GM23248 (cell line): ENCODE results near the gene L3HYPDH. TPM values are rescaled to one million over a fixed set of nuclear protein-coding genes. Genes with fewer than 3 reads are reported as not detected.
A peak's percentile ranks its signal among the peaks of the same experiment; 100 is the strongest.

Source experiments
- DNase-seq: peaks from one replicate; pipeline ENCODE4 v3.0.0-alpha.2; 2015
- H2AFZ ChIP-seq: fragments of 200-600 bp; sonication (generic); 2 replicates; pipeline ENCODE4 v1.6.1; 2016; ENCODE audit warnings: antibody characterized with exemption
- H3F3A ChIP-seq: fragments of 200-600 bp; sonication (generic); 2 replicates; pipeline ENCODE4 v1.6.1; 2016; ENCODE audit warnings: mild to moderate bottlenecking, antibody characterized with exemption, mixed run types; ENCODE audit not compliant: insufficient read depth
- H3K27ac ChIP-seq: fragments of 200-600 bp; sonication (generic); 2 replicates; pipeline ENCODE4 v1.5.1; 2016; ENCODE audit warnings: mild to moderate bottlenecking
- H3K27me3 ChIP-seq: fragments of 200-600 bp; sonication (generic); replicated peaks from 2 replicates; pipeline ENCODE4 v1.6.1; 2016; ENCODE audit warnings: mild to moderate bottlenecking; ENCODE audit not compliant: insufficient read depth
- H3K36me3 ChIP-seq: fragments of 200-600 bp; sonication (generic); 2 replicates; pipeline ENCODE4 v1.6.1; 2016; ENCODE audit warnings: low read depth, mild to moderate bottlenecking
- H3K4me1 ChIP-seq: fragments of 200-600 bp; sonication (generic); 2 replicates; pipeline ENCODE4 v1.6.1; 2016; ENCODE audit warnings: mild to moderate bottlenecking; ENCODE audit not compliant: insufficient read depth
- H3K4me2 ChIP-seq: fragments of 200-600 bp; sonication (generic); one replicate; pipeline ENCODE4 v1.6.1; 2016; ENCODE audit warnings: mild to moderate bottlenecking; ENCODE audit not compliant: unreplicated experiment
- H3K4me3 ChIP-seq: fragments of 200-600 bp; sonication (generic); 2 replicates; pipeline ENCODE4 v1.5.1; 2016; ENCODE audit warnings: mild to moderate bottlenecking
- H3K79me2 ChIP-seq: fragments of 200-600 bp; sonication (generic); 2 replicates; pipeline ENCODE4 v1.6.1; 2016; ENCODE audit warnings: mild to moderate bottlenecking; ENCODE audit not compliant: insufficient read depth
- H3K9ac ChIP-seq: fragments of 200-600 bp; sonication (generic); 2 replicates; pipeline ENCODE4 v1.6.1; 2016; ENCODE audit warnings: mild to moderate bottlenecking
- H3K9me2 ChIP-seq: fragments of 200-600 bp; sonication (generic); 2 replicates; pipeline ENCODE4 v1.6.1; 2016; ENCODE audit warnings: mixed run types, mild to moderate bottlenecking, moderate library complexity; ENCODE audit not compliant: insufficient read depth
- H3K9me3 ChIP-seq: fragments of 200-600 bp; sonication (generic); one replicate; pipeline ENCODE4 v1.6.1; 2017; ENCODE audit warnings: low read depth
- H4K20me1 ChIP-seq: fragments of 200-600 bp; sonication (generic); 2 replicates; pipeline ENCODE4 v1.6.0; 2016; ENCODE audit not compliant: insufficient read depth
- EZH2 ChIP-seq: fragments of 200-600 bp; sonication (generic); IDR thresholded peaks from 2 replicates; pipeline ENCODE4 v1.6.1; 2018; ENCODE audit warnings: antibody characterized with exemption, mild to moderate bottlenecking; ENCODE audit not compliant: insufficient read depth, poor library complexity, severe bottlenecking
- EZH2phosphoT487 ChIP-seq: fragments of 200-600 bp; sonication (generic); IDR thresholded peaks from 2 replicates; pipeline ENCODE4 v1.6.1; 2018; ENCODE audit warnings: antibody characterized with exemption, moderate library complexity, mild to moderate bottlenecking, low read depth; ENCODE audit not compliant: insufficient read depth
- WGBS, 2 experiments: methylation state at CpG; one replicate each; pipeline ENCODE4 v1.1.6; 2015 to 2017; ENCODE audit warnings: low lambda C conversion rate in 2 of 2, low coverage in 1 of 2; ENCODE audit errors: missing lambda C conversion rate in 2 of 2; 5-methylcytosine and 5-hydroxymethylcytosine counted together
- in situ Hi-C: fragments of 300-500 bp; cut with MboI; formaldehyde crosslinking; loops from 2 replicates; pipeline ENCODE4 v1.15.0; 2020
- polyA plus RNA-seq: library from polyadenylated mRNA; unstranded; fragments of >200 nt; fragmentation: Nextera tagmentation; extraction: Ambion mirVana; gene quantifications from 2 replicates; pipeline ENCODE4 v1.2.1, GENCODE V29; 2016
- total RNA-seq: library from RNA; depleted of rRNA; stranded (reverse); fragments of >200 nt; shearing (Covaris generic); gene quantifications from 2 replicates; pipeline ENCODE4 v1.2.3, GENCODE V29; 2014

Gene L3HYPDH
- total and polyA plus RNA-seq, 2 experiments from 2014 or later = 65.1 to 69.3 TPM

DNA sequence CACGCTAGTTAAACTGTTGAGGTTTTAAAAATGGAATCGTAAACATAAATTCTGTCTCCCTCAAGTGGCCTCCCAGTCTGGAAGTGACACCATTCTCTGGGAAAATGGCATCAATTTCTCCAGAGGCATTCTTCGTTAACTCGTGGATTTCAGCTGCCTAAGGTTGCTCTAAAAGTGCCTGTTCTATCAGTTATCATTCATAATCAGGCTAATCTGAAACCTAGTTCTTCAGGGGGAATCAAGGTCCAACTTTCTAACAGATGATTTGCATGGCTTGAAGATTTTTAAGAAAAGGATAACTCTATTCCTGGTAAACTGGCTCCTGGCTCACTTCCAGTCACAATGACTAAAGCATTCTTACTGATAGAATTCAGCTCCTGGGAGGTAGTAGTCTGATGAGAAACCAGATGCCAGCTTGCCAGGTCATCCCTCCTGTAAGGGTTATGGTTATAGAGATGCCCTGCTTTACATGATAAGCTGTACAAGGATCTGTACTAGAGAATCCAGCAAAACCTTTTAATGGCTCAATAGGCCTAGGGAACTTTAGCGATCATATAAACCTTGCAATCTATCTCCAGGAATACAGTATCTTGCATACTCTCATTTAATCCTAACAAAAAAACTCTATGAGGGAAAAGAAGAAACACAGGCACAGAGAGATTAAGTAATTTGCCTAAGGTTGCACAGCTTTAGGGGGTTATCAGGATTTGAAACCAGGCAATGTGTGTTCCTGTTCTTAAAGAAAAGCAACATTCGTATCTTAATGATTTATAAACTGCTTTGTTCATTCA lies 1.5 kb downstream of the L3HYPDH start:
- Histone ChIP-seq H3K36me3 (peaks cover 10% of the 10 kb centered on the region), H3K9me2 (no peaks in the 10 kb centered on the region), H2AFZ (peak overlapping the region; percentile 32; the same call in 1 of the 2 replicates), H3K4me3 (peak overlapping the region; percentile 85), H3K79me2 (peaks cover 82% of the 10 kb centered on the region), H3K9ac (peak overlapping the region; percentile 97), H3F3A (peaks cover 22% of the 10 kb centered on the region), H3K9me3 (no peaks in the 10 kb centered on the region), H3K27ac (peak overlapping the region; percentile 98), H3K4me1 (peaks cover 41% of the 10 kb centered on the region), H4K20me1 (no peaks in the 10 kb centered on the region), H3K4me2 (peak overlapping the region; percentile 91), H3K27me3 (no peaks in the 10 kb centered on the region)
- TF ChIP-seq EZH2phosphoT487 = no peak
- TF ChIP-seq EZH2 = no peak
- peak; percentile 96 for DNase-seq
- in situ Hi-C loops = no loop called here
- WGBS, 2 experiments = 1 to 3% methylated on average over 6 of the region's 6 CpGs

DNA sequence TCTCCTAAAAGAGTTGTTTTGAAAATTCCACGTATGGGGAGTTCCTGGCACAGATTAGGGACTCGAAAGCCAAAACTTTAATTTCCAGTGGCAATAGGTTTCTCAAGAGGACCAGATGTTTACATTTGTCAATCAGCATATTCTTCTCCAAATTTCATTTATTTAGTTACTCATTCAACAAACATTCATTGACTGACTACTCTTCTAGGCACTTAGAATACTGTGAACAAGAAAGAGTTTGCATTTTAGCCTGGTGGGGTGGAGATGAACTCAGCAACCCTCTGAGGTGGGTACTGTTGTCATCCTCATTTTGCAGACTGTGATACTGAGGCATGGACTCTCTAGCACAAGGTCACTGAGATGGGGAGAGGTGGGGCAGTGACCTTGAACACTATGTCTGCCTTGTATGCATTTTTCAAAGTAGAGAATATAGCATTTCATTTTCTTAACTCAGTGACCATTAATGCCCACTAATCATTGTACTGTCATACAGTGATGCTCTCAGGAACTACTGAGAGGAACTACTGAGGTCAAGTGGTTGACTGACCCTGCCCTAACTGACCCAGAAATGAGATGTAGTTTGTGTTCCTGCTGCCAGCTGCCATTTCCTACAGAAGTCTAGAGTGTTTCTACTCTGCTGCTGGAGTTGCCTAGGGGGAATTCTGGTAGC lies 2.2 kb downstream of the L3HYPDH start:
- in situ Hi-C loops = no loop called here
- H3K4me3 ChIP-seq = peak overlapping the region; percentile 85
- H2AFZ ChIP-seq = 0 out of 2 replicates have a peak overlapping the region, but pooled peaks have one; percentile 32
- H3K9me2 ChIP-seq = no peaks in the 10 kb centered on the region
- no peaks in the 10 kb centered on the region for H3K9me3 ChIP-seq
- H3K4me1 ChIP-seq = peaks cover 41% of the 10 kb centered on the region
- peak overlapping the region; percentile 98 for H3K27ac ChIP-seq
- peaks cover 22% of the 10 kb centered on the region for H3F3A ChIP-seq
- no peaks in the 10 kb centered on the region for H4K20me1 ChIP-seq
- H3K9ac ChIP-seq = peak overlapping the region; percentile 97
- no peaks in the 10 kb centered on the region for H3K27me3 ChIP-seq
- DNase-seq = peak; percentile 73
- peaks cover 82% of the 10 kb centered on the region for H3K79me2 ChIP-seq
- 8 to 12% methylated on average over 2 of the region's 2 CpGs for WGBS, 2 experiments
- peak overlapping the region; percentile 91 for H3K4me2 ChIP-seq
- peaks cover 8% of the 10 kb centered on the region; the same call in 1 of the 2 replicates for H3K36me3 ChIP-seq
- TF ChIP-seq EZH2phosphoT487 (no peak), EZH2 (no peak)

DNA sequence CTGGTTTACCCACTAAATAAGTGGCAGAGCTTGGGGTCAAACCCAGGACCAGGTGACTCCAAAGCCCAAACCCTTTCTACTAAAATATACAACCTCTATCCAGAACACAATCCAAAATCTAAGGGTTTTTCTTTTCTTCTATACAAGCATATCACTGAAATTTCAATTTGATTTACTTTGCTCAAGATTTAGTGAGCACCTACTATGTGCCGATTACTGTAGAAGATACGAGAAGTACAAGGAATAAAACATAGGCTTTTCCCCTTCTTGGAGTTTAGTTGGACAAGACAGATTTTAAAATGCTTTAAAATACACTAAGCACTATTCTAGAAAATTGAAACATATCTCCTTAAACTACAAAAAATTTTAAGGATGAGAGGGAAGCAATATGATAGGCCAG lies 2.8 kb downstream of the L3HYPDH start:
- DNase-seq = no peak
- in situ Hi-C loops = no loop called here
- H3K9me3 ChIP-seq = no peaks in the 10 kb centered on the region
- 94 to 97% methylated on average over 2 of the region's 2 CpGs for WGBS, 2 experiments
- peaks cover 41% of the 10 kb centered on the region for H3K4me1 ChIP-seq
- H3K79me2 ChIP-seq = peaks cover 82% of the 10 kb centered on the region
- peaks cover 22% of the 10 kb centered on the region for H3F3A ChIP-seq
- peaks cover 11% of the 10 kb centered on the region for H3K36me3 ChIP-seq
- peak overlapping the region; percentile 97 for H3K9ac ChIP-seq
- TF ChIP-seq EZH2phosphoT487 (no peak), EZH2 (no peak)
- H3K9me2 ChIP-seq = no peaks in the 10 kb centered on the region
- H4K20me1 ChIP-seq = no peaks in the 10 kb centered on the region
- H3K4me2 ChIP-seq = peak overlapping the region; percentile 91
- H3K4me3 ChIP-seq = peak overlapping the region; percentile 85
- no peak overlapping the region for H2AFZ ChIP-seq
- H3K27me3 ChIP-seq = no peaks in the 10 kb centered on the region
- peak overlapping the region; percentile 98 for H3K27ac ChIP-seq

DNA sequence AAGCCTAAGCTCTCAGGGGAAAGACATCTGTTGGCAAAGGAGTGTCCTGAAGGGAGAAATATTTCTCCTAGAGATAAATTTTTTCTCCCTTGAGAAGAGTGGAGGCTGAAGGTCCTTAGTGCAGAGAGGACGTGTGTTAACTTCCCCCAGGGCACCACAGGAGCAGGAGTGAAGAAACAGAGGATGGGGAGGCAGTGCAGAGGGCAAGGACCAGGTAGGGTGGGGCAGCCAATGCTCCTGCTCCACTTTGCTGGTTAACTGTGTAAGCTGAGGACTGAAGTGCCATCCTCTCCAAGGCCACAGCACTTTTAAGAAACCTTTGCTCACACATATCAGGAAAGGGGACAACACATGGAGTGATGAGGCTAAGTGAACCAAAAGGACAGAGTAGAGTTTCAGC lies 4.0 kb downstream of the L3HYPDH start:
- Histone ChIP-seq H3K4me1 (peaks cover 29% of the 10 kb centered on the region), H3K4me2 (peak overlapping the region; percentile 91), H3K27ac (no peak overlapping the region), H3K4me3 (peak overlapping the region; percentile 85; the same call in 1 of the 2 replicates), H2AFZ (no peak overlapping the region), H3K9ac (no peak overlapping the region), H4K20me1 (no peaks in the 10 kb centered on the region), H3K79me2 (peaks cover 71% of the 10 kb centered on the region), H3K27me3 (no peaks in the 10 kb centered on the region), H3F3A (peaks cover 22% of the 10 kb centered on the region), H3K9me2 (no peaks in the 10 kb centered on the region), H3K36me3 (peaks cover 23% of the 10 kb centered on the region), H3K9me3 (no peaks in the 10 kb centered on the region)
- WGBS, 2 experiments = 65 to 93% methylated on average over 1 of the region's 1 CpG
- in situ Hi-C loops = no loop called here
- TF ChIP-seq EZH2phosphoT487 (no peak), EZH2 (no peak)
- no peak for DNase-seq
